A549 (cell line): ENCODE measurements around the gene SNUPN. TPM values are rescaled to one million over a fixed set of nuclear protein-coding genes. Genes with fewer than 3 reads are reported as not detected.
A peak's percentile ranks its signal among the peaks of the same experiment; 100 is the strongest.

Experiments used
- ATAC-seq, 2 experiments: fragments of 200-7000 bp in 1 of 2; fragments of >200 bp in 1 of 2; cut with Nextera tagmentation in 1 of 2; cut with Tn5 transposase in 1 of 2; 3 replicates each; pipeline versions ENCODE4 v1.8.0 to v1.9.1; 2018 to 2020; ENCODE audit warnings: mild to moderate bottlenecking in 1 of 2, moderate library complexity in 1 of 2
- CTCF ChIA-PET: fragments of 300-600 bp; sonication (Branson Sonifier 250); formaldehyde crosslinking; extraction: SDS; loops from one replicate; lab custom pipeline; 2021; ENCODE audit warnings: antibody characterized with exemption, inconsistent platforms; lab: Yijun Ruan, JAX
- POLR2A ChIA-PET: fragments of 350-600 bp; formaldehyde crosslinking; extraction: SDS; loops from one replicate; lab custom pipeline; 2021; ENCODE audit warnings: antibody characterized with exemption, inconsistent platforms; lab: Yijun Ruan, JAX
- DNase-seq, 2 experiments: peaks; one replicate each; pipeline versions ENCODE4 v3.0.0 to v3.0.0-alpha.2; 2011 to 2016; ENCODE audit warnings: low read depth in 1 of 2, low spot score in 1 of 2
- FAIRE-seq: peaks from 2 replicates; lab custom pipeline; 2011; peaks lifted over from hg19 to GRCh38; lab: Jason Lieb, UNC
- H3K27ac ChIP-seq, 2 experiments: fragments of >200 bp; sonication (Bioruptor Twin); formaldehyde crosslinking; 3 replicates each; pipeline ENCODE4 v1.5.1; 2016 to 2017
- H3K4me1 ChIP-seq: fragments of >200 bp; sonication (Bioruptor Twin); formaldehyde crosslinking; 3 replicates; pipeline ENCODE4 v1.6.1; 2016
- H3K4me2 ChIP-seq: fragments of >200 bp; sonication (Bioruptor Twin); formaldehyde crosslinking; 3 replicates; pipeline ENCODE4 v1.6.1; 2016
- H3K4me3 ChIP-seq: fragments of >200 bp; sonication (Bioruptor Twin); formaldehyde crosslinking; 3 replicates; pipeline ENCODE4 v1.5.1; 2016
- H3K9me3 ChIP-seq: fragments of >200 bp; sonication (Bioruptor Twin); formaldehyde crosslinking; 3 replicates; pipeline ENCODE4 v1.6.1; 2016
- ATOH8 ChIP-seq: fragments of 250-450 bp; sonication (Bioruptor Pico); IDR thresholded peaks from 2 replicates; pipeline ENCODE4 v1.5.0; 2020; ENCODE audit warnings: low read depth, mild to moderate bottlenecking, moderate library complexity
- BHLHE40 ChIP-seq: IDR thresholded peaks from 2 replicates; pipeline ENCODE4 v1.6.1; 2012; ENCODE audit warnings: low read depth, low read length, inconsistent platforms
- CEBPB ChIP-seq, 2 experiments: fragments of >200 bp in 1 of 2; sonication (Bioruptor Twin) in 1 of 2; formaldehyde crosslinking in 1 of 2; IDR thresholded peaks; 2 replicates each; pipeline ENCODE4 v1.6.1; 2012 to 2016
- CTCF ChIP-seq: fragments of >200 bp; sonication (Bioruptor Twin); formaldehyde crosslinking; IDR thresholded peaks from 3 replicates; pipeline ENCODE4 v1.5.1; 2016
- E2F6 ChIP-seq: IDR thresholded peaks from 2 replicates; pipeline ENCODE4 v1.6.1; 2012; ENCODE audit warnings: low read depth, borderline replicate concordance
- ESRRA ChIP-seq: fragments of 150-350 bp; IDR thresholded peaks from 2 replicates; pipeline ENCODE4 v1.6.1; 2014; ENCODE audit warnings: mild to moderate bottlenecking, low read length, borderline replicate concordance
- FOXS1 ChIP-seq: fragments of 250-450 bp; sonication (Bioruptor Pico); IDR thresholded peaks from 2 replicates; pipeline ENCODE4 v1.5.0; 2020; ENCODE audit warnings: mild to moderate bottlenecking, moderate library complexity
- GATA3 ChIP-seq: IDR thresholded peaks from 2 replicates; pipeline ENCODE4 v1.6.1; 2012; ENCODE audit warnings: borderline replicate concordance
- HEYL ChIP-seq: fragments of 250-450 bp; sonication (Bioruptor Pico); IDR thresholded peaks from 2 replicates; pipeline ENCODE4 v1.8.0; 2021; ENCODE audit warnings: mild to moderate bottlenecking, moderate library complexity
- HOXB13 ChIP-seq: fragments of 250-450 bp; sonication (Bioruptor Pico); IDR thresholded peaks from 2 replicates; pipeline ENCODE4 v1.5.0; 2020; ENCODE audit warnings: low read depth, mild to moderate bottlenecking, moderate library complexity
- HOXB5 ChIP-seq: fragments of 250-450 bp; sonication (Bioruptor Pico); IDR thresholded peaks from 2 replicates; pipeline ENCODE4 v1.5.0; 2020; ENCODE audit warnings: mild to moderate bottlenecking, moderate library complexity
- MAFK ChIP-seq: fragments of 450-650 bp; IDR thresholded peaks from 2 replicates; pipeline ENCODE4 v1.6.1; 2014; ENCODE audit not compliant: partially characterized antibody
- PBX3 ChIP-seq: IDR thresholded peaks from 2 replicates; pipeline ENCODE4 v1.6.1; 2012
- PHF8 ChIP-seq: fragments of 200-600 bp; sonication (generic); IDR thresholded peaks from 2 replicates; pipeline ENCODE4 v1.6.1; 2016; ENCODE audit warnings: low read depth, mild to moderate bottlenecking, antibody characterized with exemption, moderate library complexity, borderline replicate concordance
- POLR2A ChIP-seq: IDR thresholded peaks from 2 replicates; pipeline ENCODE4 v1.6.1; 2012; ENCODE audit warnings: mild to moderate bottlenecking, low read length
- POLR2AphosphoS2 ChIP-seq: conservative IDR thresholded peaks from 2 replicates; pipeline ENCODE4 v1.6.1; 2012; ENCODE audit warnings: low read length, improper control_type of control experiment, inconsistent platforms
- RAD21 ChIP-seq, 2 experiments: fragments of >200 bp in 1 of 2; sonication (Bioruptor Twin) in 1 of 2; formaldehyde crosslinking in 1 of 2; IDR thresholded peaks in 1 of 2; conservative IDR thresholded peaks in 1 of 2; 2 replicates in 1 of 2; 3 replicates in 1 of 2; pipeline ENCODE4 v1.6.1; 2012 to 2018; ENCODE audit warnings: inconsistent platforms in 1 of 2
- REST ChIP-seq: fragments of 200-600 bp; sonication (generic); IDR thresholded peaks from 2 replicates; pipeline ENCODE4 v1.6.1; 2016; ENCODE audit warnings: antibody characterized with exemption, mild to moderate bottlenecking, moderate library complexity
- RFX5 ChIP-seq: fragments of 450-650 bp; IDR thresholded peaks from 2 replicates; pipeline ENCODE4 v1.7.1; 2014; ENCODE audit warnings: antibody characterized with exemption, mild to moderate bottlenecking, moderate library complexity
- TFCP2L1 ChIP-seq: fragments of 250-450 bp; sonication (Bioruptor Pico); IDR thresholded peaks from 2 replicates; pipeline ENCODE4 v1.5.0; 2021; ENCODE audit warnings: mild to moderate bottlenecking
- ZC3H11A ChIP-seq: fragments of 450-650 bp; IDR thresholded peaks from 2 replicates; pipeline ENCODE4 v1.6.1; 2014; ENCODE audit warnings: antibody characterized with exemption, mild to moderate bottlenecking
- ZNF302 ChIP-seq: fragments of 250-450 bp; sonication (Bioruptor Pico); IDR thresholded peaks from 2 replicates; pipeline ENCODE4 v1.9.0; 2021; ENCODE audit warnings: inconsistent platforms, mild to moderate bottlenecking, moderate library complexity
- ZSCAN20 ChIP-seq: fragments of 250-450 bp; sonication (Bioruptor Pico); IDR thresholded peaks from 2 replicates; pipeline ENCODE4 v1.8.0; 2022; ENCODE audit warnings: mild to moderate bottlenecking, moderate library complexity
- WGBS: methylation state at CpG from one replicate; pipeline ENCODE4 v1.1.6; 2017; ENCODE audit errors: missing lambda C conversion rate; 5-methylcytosine and 5-hydroxymethylcytosine counted together
- polyA plus RNA-seq, 4 experiments: library from polyadenylated mRNA; depleted of rRNA in 3 of 4; stranded (reverse); fragments of >200 nt; fragmentation: RNase III in 1 of 4; extraction: RNeasy Plus Mini Kit Qiagen cat#74134 plus additional on column Dnase treatment in 1 of 4; gene quantifications; 2 replicates in 3 of 4; 3 replicates in 1 of 4; pipeline ENCODE4 v1.2.3, GENCODE V29; 2011 to 2017

Gene SNUPN
- polyA plus RNA-seq, 2 of the 4 experiments (the other 2 are of a cell fraction) = 29.2 to 38.5 TPM

- 93% methylated on average over 3 of the region's 3 CpGs for WGBS
- Histone ChIP-seq H3K4me3 (no peak overlapping the region), H3K27ac (no peak overlapping the region), H3K4me2 (no peak overlapping the region), H3K4me1 (no peaks in the 10 kb centered on the region), H3K9me3 (no peaks in the 10 kb centered on the region)
- DNase-seq (peak; percentile 33 to 38), ATAC-seq (peak; percentile 45 to 65; a peak in 2 of 6 replicates), FAIRE-seq (no peak)
- TF ChIP-seq HOXB5 (CRISPR knock-in tag) = no peak
- peak in 1 of 2 experiments; percentile 36; a peak in 2 of 5 replicates for TF ChIP-seq RAD21 (conservative IDR thresholded peaks at IDR 0.05 in 1 of 2, IDR thresholded peaks at IDR 0.05 in 1 of 2)
- peak; percentile 36; the same call in 2 of the 3 replicates for TF ChIP-seq CTCF
- ChIA-PET POLR2A (interaction anchor here (1.1 kb wide), 1 partner anchor 144 kb away, joined by 3 read pairs; no protein-coding TSS in a partner anchor), CTCF (interaction anchor here (0.5 to 5.4 kb wide), 27 partner anchors 9 to 230 kb away, joined by 3 to 23 read pairs (median 4); partner anchors contain the start of genes IMP3 and SNX33)
These were observed 27.7 kb downstream of the SNUPN start for GRCh38 chr15:75597667-75598341.

GRCh38 chr15:75596703-75597345, 28.7 kb downstream of the SNUPN start:
- ChIA-PET POLR2A (interaction anchor here (1.1 kb wide), 1 partner anchor 143 kb away, joined by 3 read pairs; no protein-coding TSS in a partner anchor), CTCF (interaction anchor here (0.5 to 5.4 kb wide), 21 partner anchors 8 to 229 kb away, joined by 3 to 23 read pairs (median 4); partner anchors contain the start of gene IMP3)
- TF ChIP-seq GATA3 = no peak
- TF ChIP-seq ZC3H11A = no peak
- no peak for TF ChIP-seq POLR2AphosphoS2
- no peak for TF ChIP-seq ATOH8 (CRISPR knock-in tag)
- TF ChIP-seq RFX5 = no peak
- no peak for TF ChIP-seq ESRRA
- no peak for TF ChIP-seq POLR2A
- no peak for TF ChIP-seq E2F6
- no peak for TF ChIP-seq PBX3
- H3K27ac ChIP-seq = no peak overlapping the region
- WGBS = 92% methylated on average over 3 of the region's 3 CpGs
- ATAC-seq = no peak
- H3K4me1 ChIP-seq = no peaks in the 10 kb centered on the region
- H3K4me3 ChIP-seq = no peak overlapping the region
- no peaks in the 10 kb centered on the region for H3K9me3 ChIP-seq
- no peak for FAIRE-seq
- H3K4me2 ChIP-seq = no peak overlapping the region
- DNase-seq = no peak

- ATAC-seq = no peak
- POLR2A ChIA-PET = no interaction called here
These were observed 31.2 kb downstream of the SNUPN start for GRCh38 chr15:75594276-75594675.

More at GRCh38 chr15:75594276-75594675, 31.2 kb downstream of the SNUPN start:
- Histone ChIP-seq H3K9me3 (no peaks in the 10 kb centered on the region), H3K4me1 (no peaks in the 10 kb centered on the region), H3K4me3 (no peak overlapping the region), H3K27ac (no peak overlapping the region), H3K4me2 (no peak overlapping the region)
- WGBS = 92% methylated on average over 9 of the region's 9 CpGs
- CTCF ChIA-PET = interaction anchor here (5.4 kb wide), 1 partner anchor 25 kb away, joined by 22 read pairs; no protein-coding TSS in a partner anchor
- no peak for DNase-seq
- no peak for FAIRE-seq
- TF ChIP-seq REST = no peak
- no peak for TF ChIP-seq TFCP2L1 (CRISPR knock-in tag)
- no peak for TF ChIP-seq FOXS1 (CRISPR knock-in tag)
- no peak for TF ChIP-seq HEYL (CRISPR knock-in tag)
- no peak for TF ChIP-seq BHLHE40
- TF ChIP-seq RFX5 = no peak
- TF ChIP-seq HOXB13 (CRISPR knock-in tag) = no peak
- TF ChIP-seq RAD21 (conservative IDR thresholded peaks at IDR 0.05 in 1 of 2, IDR thresholded peaks at IDR 0.05 in 1 of 2) = no peak
- TF ChIP-seq CEBPB (IDR thresholded peaks at IDR 0.05) = no peak
- TF ChIP-seq MAFK = no peak
- no peak for TF ChIP-seq ZSCAN20 (CRISPR knock-in tag)
- no peak for TF ChIP-seq PHF8
- no peak for TF ChIP-seq ZNF302
- no peak for TF ChIP-seq HOXB5 (CRISPR knock-in tag)
- no peak for TF ChIP-seq POLR2AphosphoS2
